ENCODE data around the gene HDX.
"Not testable (repeated sequence)": the region's sequence is repeated elsewhere in the genome, so short reads cannot be mapped to it uniquely, and the experiment has no call there.

Gene HDX

DNA sequence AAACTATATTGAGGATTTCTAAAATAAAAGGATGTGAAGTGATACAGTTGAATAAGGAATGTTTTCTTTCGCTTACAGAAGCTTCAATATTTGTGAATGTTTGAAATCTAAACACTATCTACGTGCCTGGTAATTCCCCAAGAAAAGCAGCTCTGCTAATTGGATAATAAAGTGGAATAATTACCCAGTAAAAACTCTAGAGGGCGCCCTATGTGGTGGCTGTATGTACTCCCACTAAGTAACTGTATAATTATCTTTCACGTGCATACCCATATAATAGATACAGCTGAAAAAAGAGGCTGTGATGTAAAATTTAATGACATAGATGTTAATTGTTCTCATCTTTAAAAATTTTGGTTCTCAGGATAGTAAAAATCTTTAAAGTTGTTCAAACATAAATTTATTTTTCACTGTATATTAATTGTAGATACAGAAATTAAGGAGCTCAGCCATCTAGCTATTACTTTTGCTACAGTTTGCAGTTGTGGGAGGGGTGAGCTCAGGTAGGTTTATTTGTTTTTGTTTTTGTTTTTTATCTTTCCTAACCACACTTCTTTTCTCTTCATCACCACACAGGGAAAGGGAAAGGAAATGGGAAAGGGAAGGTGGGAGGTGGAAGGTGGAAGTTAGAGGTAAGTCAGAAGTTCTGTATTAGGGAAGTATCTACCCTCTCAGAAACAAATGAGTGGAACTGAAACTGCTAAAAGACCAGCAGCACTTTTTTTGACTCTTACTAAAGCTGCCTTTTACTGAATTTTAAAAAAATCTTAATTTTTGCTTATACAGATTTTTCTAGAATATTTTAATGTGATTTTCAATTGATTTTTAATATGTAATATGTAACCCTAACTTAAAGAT lies 162.5 kb downstream of the HDX start:
- peak; percentile 17 for DNase-seq

DNA sequence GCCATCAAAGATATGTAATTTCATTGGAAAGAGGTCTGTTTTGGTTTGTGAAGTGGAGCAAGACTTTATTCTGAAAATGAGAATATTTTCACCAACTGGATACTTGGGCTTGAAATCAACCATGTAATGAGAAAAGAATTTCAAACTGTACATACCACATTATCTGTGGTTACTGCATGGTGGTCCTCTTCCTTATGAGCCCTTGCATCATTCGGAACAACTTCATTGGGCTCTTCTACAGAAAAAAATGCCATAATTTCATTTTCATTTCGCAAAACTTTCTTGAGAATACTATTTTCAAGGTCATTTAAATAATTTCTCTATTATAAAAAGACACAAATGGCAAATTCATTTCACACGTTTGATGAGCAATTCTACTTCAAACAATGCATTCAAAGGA lies 165.6 kb downstream of the HDX start:
- DNase-seq: no peak

GRCh38 chrX:84335121-84335520 lies 167.1 kb downstream of the HDX start:
- DNase-seq: no peak

DNA sequence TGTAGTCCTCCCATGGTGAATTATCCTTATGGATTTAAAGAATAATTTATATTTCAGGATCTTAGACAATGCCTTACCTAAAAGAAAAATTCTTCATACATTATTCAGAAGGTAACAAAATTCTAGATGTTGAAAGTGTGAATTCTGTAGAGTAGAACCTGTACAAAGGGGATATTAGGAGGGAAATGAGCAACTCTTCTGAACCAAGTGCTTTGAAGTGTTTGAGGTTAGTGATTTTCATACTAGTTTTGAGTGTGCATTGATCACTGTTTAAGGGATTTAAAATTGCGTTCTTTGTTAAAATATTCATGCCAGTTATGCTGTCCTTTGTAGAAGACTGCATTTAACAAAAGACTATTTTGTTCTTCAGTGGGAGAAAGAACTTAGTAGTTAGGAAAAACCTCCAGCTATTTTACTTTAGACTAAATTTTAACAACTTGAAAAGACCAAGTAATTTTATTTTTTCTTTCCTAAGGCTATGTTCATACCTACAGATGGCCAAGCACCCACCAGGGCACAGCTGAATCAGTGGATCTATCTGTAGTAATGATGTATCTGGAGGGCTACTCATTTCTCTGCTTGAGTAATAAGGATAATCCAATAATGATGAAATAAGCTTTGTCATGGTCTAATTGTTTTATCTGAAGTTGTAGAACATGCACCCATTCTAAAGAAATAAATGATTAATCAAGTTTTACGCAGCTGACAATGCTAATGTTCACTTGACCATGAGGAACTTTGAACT lies 180.0 kb downstream of the HDX start:
- no peak for DNase-seq

DNA sequence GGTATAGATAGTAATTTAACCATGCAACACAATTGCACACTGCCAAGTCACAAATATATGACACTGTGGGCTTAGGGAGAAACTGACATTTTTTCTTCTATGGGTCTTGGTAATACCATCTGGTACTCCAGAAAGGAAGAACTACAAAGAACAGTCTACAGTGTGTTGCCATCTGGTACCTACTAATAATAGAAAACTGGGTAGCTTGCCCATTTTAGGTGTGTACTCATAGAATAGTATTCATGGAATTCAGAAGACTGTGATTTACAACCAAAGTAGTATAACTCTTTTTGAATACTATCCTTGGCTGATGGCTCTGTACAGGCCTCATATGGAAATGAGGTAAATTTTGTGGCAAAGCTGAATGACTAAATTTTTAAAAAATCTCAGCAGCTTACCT lies 181.6 kb downstream of the HDX start:
- DNase-seq: no peak

GRCh38 chrX:84320023-84320422 lies 182.2 kb downstream of the HDX start:
- no peak for DNase-seq

GRCh38 chrX:84318661-84319060 lies 183.6 kb downstream of the HDX start:
- no peak for DNase-seq

DNA sequence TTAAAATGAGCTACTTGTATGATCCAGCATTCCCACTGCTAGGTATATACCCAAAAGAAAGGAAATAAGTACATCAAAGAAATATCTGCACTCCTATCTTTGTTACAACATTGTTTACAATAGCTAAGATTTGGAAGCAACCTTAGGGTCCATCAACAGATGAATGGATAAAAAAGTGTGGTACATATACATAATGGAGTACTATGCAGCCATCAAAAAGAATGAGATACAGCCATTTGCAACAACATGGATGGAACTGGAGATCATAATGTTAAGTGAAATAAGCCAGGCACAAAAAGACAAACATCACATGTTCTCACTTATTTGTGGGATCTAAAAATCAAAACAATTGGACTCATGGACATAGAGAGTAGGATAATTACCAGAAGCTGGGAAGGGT lies 186.3 kb downstream of the HDX start:
- not testable (repeated sequence) for DNase-seq
